22Rv1 (cell line): ENCODE measurements around the gene SNX8.

ENCODE experiments used
- CTCF ChIP-seq: fragments of 450-650 bp; IDR thresholded peaks from 2 replicates; pipeline ENCODE4 v1.5.1; 2017; ENCODE audit warnings: mild to moderate bottlenecking
- ZFX ChIP-seq: fragments of 450-650 bp; IDR thresholded peaks from 2 replicates; pipeline ENCODE4 v1.6.1; 2017; ENCODE audit warnings: antibody characterized with exemption, borderline replicate concordance

GRCh38 chr7:2253021-2253420 lies 61.2 kb downstream of the SNX8 start:
- TF ChIP-seq CTCF (no peak), ZFX (no peak)
